ENCODE results near the gene GRIK3. TPM values are rescaled to one million over a fixed set of nuclear protein-coding genes. Genes with fewer than 3 reads are reported as not detected.

The GRIK3 gene
- total and polyA plus RNA-seq, 7 donors: 0.03 to 0.15 (median 0.04) TPM; not detected in 2

GRCh38 chr1:37070126-37070525 is 35.8 kb upstream of the GRIK3 start:
- no peak overlapping the region for H3K4me3 ChIP-seq
- ATAC-seq (no peak), DNase-seq (no peak)
- TF ChIP-seq CTCF (IDR thresholded peaks at IDR 0.05): no peak
- WGBS, 3 donors: 38 to 54% (median 41%) methylated on average over 5 of the region's 5 CpGs
- no peaks in the 10 kb centered on the region for H3K36me3 ChIP-seq (ENCODE audit: insufficient read depth in 1 of 2, low read depth in 1 of 2)
- H3K27ac ChIP-seq: no peak overlapping the region
- no peaks in the 10 kb centered on the region for H3K4me1 ChIP-seq
- peaks cover 0 to 14% (median 2%) of the 10 kb centered on the region in 3 donors for H3K27me3 ChIP-seq (ENCODE audit: insufficient read depth in 3 of 3, low read length in 2 of 3)
- H3K9me3 ChIP-seq: no peaks in the 10 kb centered on the region
- intact Hi-C loops (cut with DNase I): no loop called here

GRCh38 chr1:37069406-37069805 is 35.1 kb upstream of the GRIK3 start:
- H3K9me3 ChIP-seq: no peaks in the 10 kb centered on the region
- H3K4me1 ChIP-seq: no peaks in the 10 kb centered on the region
- DNase-seq (no peak), ATAC-seq (no peak)
- no peak overlapping the region for H3K4me3 ChIP-seq
- intact Hi-C loops (cut with DNase I): no loop called here
- 85 to 88% (median 87%) methylated on average over 4 of the region's 4 CpGs for WGBS, 3 donors
- H3K27me3 ChIP-seq (ENCODE audit: insufficient read depth in 3 of 3, low read length in 2 of 3): peaks cover 0 to 14% (median 2%) of the 10 kb centered on the region in 3 donors
- H3K36me3 ChIP-seq (ENCODE audit: insufficient read depth in 1 of 2, low read depth in 1 of 2): no peaks in the 10 kb centered on the region
- no peak overlapping the region for H3K27ac ChIP-seq
- TF ChIP-seq CTCF (IDR thresholded peaks at IDR 0.05): no peak

GRCh38 chr1:37068897-37069296 is 34.6 kb upstream of the GRIK3 start:
- no peaks in the 10 kb centered on the region for H3K4me1 ChIP-seq
- 31 to 35% (median 32%) methylated on average over 9 of the region's 9 CpGs for WGBS, 3 donors
- H3K4me3 ChIP-seq: no peak overlapping the region
- no peak for DNase-seq
- TF ChIP-seq CTCF (IDR thresholded peaks at IDR 0.05): no peak
- H3K9me3 ChIP-seq: no peaks in the 10 kb centered on the region
- intact Hi-C loops (cut with DNase I): no loop called here
- H3K27me3 ChIP-seq (ENCODE audit: insufficient read depth in 3 of 3, low read length in 2 of 3): peaks cover 0 to 14% (median 2%) of the 10 kb centered on the region in 3 donors
- ATAC-seq: no peak
- no peaks in the 10 kb centered on the region for H3K36me3 ChIP-seq (ENCODE audit: insufficient read depth in 1 of 2, low read depth in 1 of 2)
- H3K27ac ChIP-seq: no peak overlapping the region

GRCh38 chr1:37068260-37068659 is 33.9 kb upstream of the GRIK3 start:
- no peak overlapping the region for H3K4me3 ChIP-seq
- H3K36me3 ChIP-seq (ENCODE audit: insufficient read depth in 1 of 2, low read depth in 1 of 2): no peaks in the 10 kb centered on the region
- ATAC-seq: no peak
- H3K27ac ChIP-seq: no peak overlapping the region
- H3K9me3 ChIP-seq: no peaks in the 10 kb centered on the region
- 61 to 72% (median 63%) methylated on average over 3 of the region's 3 CpGs for WGBS, 3 donors
- H3K27me3 ChIP-seq (ENCODE audit: insufficient read depth in 3 of 3, low read length in 2 of 3): peaks cover 0 to 14% (median 0%) of the 10 kb centered on the region in 3 donors
- TF ChIP-seq CTCF (IDR thresholded peaks at IDR 0.05): no peak
- H3K4me1 ChIP-seq: no peaks in the 10 kb centered on the region
- no peak for DNase-seq
- intact Hi-C loops (cut with DNase I): no loop called here

- ATAC-seq (no peak), DNase-seq (no peak)
- Histone ChIP-seq H3K4me3 (no peak overlapping the region), H3K27me3 (ENCODE audit: insufficient read depth in 3 of 3, low read length in 2 of 3) (peaks cover 0 to 20% (median 0%) of the 10 kb centered on the region in 3 donors), H3K9me3 (no peaks in the 10 kb centered on the region), H3K36me3 (ENCODE audit: insufficient read depth in 1 of 2, low read depth in 1 of 2) (no peaks in the 10 kb centered on the region), H3K4me1 (no peaks in the 10 kb centered on the region), H3K27ac (no peak overlapping the region)
- WGBS, 3 donors: 47 to 49% (median 49%) methylated on average over 4 of the region's 4 CpGs
- no peak for TF ChIP-seq CTCF (IDR thresholded peaks at IDR 0.05)
- intact Hi-C loops (cut with DNase I): no loop called here
Measured at GRCh38 chr1:37064039-37064438, 29.7 kb upstream of the GRIK3 start.
